ENCODE results near the gene MAP2K5.

The MAP2K5 gene

DNA sequence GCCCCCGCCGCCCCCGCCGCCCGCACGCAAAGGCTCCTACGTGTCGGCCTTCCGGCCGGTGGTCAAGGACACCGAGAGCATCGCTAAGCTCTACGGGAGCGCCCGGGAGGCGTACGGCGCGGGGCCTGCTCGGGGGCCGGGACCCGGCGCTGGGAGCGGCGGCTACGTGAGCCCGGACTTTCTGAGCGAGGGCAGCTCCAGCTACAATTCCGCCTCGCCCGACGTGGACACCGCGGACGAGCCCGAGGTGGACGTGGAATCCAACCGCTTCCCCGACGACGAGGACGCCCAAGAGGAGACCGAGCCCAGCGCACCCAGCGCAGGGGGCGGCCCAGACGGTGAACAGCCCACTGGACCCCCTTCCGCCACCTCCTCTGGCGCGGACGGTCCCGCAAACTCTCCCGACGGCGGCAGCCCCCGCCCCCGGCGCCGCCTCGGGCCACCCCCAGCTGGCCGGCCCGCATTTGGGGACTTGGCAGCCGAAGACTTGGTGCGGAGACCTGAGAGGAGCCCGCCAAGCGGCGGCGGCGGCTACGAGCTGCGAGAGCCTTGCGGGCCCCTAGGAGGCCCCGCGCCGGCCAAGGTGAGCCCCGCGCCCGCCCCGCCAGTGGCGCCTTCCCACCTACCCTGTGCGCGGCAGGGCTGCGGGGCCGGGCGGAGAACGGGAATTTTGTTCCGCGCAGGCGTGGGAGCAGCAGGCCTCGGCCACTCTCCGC is 285.2 kb downstream of the MAP2K5 start:
- no peak for DNase-seq

DNA sequence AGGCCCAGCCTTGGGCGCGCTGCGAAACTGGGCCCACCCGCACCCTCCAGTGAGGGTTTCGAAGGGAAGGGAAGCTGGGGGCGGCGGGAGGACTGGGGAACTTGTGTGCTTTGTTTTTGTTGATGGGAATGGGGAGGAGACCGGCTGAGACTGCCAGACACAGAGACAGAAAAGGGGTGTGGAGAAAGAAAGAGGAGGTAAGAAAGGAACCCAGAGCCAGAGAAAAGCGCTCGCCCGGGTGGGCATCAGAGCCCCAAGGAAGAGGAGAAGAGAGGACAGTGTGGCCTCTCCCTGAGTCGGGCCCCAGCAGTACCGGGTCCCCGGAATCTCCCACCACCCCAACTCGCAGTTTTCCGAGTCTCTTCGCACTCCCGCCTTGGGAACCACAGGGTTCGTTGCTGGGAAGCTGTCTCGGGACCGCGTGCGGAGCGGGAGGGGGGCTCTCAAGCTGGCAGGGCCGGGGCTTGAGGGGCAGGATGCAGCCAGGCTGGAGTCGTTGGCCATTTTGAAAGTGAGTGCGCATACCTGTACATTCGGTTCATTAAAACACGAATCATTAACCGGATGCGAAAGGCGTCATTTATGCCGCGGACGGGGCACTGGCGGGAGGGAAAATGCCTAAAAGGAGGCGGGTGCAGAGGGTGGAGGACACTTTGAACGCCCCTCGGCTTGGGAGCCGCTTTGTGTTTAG is 285.9 kb downstream of the MAP2K5 start:
- DNase-seq = no peak

DNA sequence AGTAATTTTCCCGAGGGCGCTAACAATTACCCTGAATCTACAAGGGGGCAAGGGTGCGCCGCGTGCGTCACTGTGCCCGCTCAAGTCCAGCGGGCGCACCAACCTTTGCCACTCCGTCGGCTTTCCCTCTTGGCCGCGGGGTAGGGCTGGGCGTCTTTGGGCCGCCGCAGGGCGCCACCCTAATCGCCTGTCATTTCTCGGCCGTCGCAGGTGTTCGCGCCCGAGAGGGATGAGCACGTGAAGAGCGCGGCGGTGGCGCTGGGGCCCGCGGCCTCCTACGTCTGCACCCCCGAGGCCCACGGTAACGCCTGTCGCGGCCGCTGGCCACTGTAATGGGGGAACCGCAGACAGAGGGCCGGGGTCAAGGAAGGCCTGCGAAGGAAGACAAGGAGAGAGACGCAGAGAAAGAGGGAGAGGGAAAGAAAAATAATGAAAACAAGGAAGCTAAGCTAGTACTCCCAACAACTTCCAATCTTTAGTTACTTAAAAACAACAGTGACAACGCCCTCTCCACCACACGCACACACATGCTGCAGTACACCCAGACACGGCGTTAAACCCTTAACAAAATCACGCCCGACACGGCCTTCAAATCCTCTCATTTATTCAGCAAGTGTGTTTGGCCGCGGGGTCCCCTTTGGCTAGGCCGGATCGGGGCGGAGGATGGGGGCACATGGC is 286.6 kb downstream of the MAP2K5 start:
- DNase-seq = no peak

DNA sequence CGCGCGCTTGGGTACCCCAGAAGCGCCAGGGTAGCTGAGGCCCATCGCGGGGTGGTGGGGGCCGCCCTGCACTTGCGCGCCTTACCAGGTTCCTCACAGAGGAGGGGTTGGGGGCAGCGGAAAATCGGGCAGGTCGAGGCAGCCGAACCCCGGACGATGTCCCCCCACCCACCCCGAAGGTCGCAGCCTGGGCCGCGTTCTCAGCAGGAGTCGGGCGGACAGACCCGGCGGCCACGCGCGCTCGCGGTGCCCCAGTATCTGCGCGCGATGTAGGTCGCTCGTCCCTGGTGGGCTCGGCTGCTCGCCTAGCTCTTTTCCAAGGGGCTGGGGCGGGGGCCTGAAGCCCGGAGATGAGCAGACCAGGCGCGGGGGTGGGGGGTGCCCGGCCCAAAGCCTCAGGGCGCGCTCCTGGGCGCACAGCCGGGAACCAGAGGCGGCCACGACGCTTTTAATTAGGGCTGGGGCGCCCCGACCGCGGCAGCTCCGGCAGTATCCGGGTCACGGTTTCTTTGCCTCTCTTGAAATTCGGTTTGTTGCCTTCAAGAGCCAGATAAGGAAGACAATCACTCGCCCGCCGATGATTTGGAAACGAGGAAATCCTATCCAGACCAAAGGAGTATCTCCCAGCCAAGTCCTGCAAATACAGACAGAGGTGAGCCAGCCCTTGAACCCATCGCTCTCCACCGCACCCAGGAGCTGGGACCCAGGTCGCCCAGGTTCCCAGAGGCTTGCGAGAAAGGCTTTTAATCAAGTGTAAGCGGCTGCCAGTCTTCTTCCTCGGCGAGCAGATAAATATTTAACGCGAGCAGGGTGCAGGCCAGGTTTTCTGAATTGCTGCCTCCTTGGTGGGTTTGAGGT is 287.4 kb downstream of the MAP2K5 start:
- DNase-seq = no peak

DNA sequence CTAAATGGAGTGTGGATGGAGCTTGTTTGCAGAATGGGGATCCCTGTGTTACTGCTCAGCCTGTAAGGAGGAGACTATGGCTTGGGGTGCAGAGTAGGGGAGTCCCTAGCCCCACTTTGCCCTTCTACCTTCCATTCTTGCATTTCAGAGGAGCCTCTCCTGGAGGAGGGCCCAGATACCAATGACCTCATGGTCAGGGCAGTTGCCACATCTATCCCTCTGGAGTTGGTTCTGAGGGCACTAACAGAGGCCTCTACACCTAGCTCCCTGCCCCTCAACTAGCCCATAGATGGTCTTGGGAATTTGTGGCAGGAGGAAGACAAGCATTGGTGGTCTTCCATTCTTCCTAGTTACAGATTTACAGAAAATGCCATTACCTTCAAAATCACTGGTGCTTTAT is 288.9 kb downstream of the MAP2K5 start:
- no peak for DNase-seq

DNA sequence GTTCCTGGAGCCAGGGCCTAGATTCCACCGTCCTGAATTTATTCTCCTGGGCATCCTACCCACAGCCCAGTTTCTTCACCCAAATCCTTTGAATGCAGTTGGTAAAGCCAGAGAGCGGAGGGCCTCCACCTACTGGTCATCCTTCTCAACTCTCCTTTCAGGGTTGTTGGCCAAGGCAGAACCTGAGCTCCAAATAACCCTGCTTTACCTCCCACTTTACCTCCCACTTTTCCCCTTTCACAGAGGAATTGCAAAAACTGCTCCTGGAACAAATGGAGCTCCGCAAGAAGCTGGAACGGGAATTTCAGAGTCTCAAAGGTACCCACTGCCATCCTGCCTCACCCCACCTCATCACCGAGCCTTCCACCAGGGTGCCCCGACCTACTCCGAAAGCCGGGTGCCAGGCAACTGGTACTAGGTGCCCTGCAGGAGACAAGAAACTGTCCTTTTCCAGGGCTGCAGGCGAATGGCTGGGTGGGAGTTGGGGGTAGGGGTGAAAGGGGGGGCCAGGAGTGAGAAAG is 289.6 kb downstream of the MAP2K5 start:
- DNase-seq = no peak

DNA sequence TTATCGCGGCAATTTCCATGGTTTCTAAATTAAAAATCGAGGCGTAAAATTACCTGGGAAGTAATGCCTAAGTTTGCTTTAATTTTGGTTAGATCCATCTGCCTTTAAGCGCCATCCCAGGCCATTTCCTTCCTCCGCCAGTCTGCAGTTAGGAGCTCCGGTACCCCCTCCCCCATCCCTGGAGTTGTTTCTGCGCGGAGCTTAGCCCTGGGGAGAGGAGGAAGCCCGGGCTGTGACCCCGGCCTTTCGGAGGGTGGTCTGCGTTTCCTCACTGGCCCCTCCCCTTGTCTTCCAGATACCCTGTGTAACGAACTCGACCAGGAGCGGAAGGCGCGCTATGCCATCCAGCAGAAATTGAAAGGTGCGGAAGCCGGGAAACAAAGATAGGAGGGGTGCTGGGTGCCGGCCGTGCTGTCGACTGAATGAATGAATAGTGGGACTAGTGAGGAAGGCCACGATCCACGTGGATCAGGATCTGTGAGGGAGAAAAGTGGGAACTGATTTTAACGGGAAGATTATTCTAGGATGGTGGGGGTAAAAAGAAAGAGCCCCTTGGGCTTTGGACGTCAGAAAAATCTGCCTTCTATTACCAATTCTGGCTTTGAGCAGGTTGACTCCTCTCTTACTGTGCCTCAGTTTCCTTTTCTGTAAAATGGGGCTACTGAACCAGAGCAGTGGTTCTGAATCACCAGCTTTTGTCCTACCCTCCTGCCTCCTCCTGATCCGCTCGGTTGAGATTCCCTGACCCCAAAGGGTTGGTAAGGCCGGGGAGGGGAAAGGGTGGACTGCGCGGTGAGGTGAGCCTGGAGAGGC is 290.6 kb downstream of the MAP2K5 start:
- no peak for DNase-seq

DNA sequence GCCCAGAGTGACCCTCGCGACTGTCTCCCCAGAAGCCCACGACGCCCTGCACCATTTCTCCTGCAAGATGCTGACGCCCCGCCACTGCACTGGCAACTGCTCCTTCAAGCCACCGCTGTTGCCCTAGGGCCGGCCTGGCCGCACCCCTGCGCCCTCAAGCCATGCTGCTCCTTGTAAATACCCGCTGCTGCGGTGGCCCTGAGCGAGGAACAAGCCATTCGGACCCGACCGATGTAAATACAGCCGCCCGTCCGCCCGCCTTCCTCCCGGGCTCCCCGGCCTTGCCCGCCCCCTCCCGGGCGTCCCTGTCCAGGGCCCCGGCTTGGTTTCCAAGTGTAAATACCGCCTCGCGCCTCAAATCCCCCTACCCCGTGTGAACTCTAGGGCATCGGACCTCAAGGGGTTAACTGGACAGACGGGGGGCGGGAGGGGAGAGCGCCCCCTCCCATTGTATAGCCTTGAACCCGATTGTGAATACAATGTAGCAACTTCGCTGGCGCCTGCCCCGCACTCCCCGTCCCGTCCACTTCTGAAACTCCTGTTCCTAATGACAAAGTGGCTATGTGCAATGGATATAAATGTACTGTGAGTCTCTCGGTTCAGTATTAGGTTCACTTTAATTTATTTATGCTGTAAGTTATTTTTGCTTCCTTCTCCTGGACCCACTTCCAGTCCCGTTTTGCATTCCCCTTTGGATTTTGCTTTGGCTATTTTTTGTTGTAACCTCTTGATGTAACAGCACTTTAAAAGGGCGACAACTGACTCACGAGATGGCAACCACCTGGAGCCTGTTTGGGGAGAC is 291.4 kb downstream of the MAP2K5 start:
- DNase-seq = no peak

DNA sequence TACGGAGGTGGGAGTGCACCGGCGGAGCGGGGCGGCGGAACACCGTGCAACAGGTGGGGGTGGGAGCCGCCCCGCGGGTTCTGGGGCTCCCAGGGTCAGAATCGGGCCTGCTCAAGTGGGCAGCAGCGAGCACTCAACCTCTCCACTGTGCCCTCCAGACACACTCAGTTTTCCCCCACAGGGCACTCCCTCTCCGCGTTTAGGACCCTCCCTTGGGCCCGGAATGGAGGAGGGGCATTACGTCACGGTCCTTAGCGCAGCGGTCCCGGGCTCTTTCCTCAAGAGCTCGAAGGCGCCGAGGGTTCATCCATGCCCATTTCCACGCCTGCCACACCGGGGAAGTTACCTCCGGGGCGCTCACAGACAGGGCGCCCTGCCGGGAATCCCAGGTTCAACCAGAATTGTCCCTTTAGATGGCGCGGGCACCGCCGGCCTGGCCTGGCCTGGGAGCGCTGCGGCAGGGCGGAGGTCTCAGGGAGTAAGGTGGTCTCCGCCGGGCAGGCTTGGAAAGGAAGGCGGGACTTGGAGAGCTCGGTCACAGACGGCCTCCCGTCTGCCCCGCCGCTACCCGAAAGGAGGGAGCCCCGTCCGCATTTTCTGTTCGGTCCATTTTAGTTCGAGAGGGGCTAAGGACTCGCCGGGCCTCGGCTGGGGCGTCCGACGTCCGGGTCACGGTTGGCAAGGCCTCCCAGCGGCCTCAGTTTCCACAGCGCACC is 292.2 kb downstream of the MAP2K5 start:
- no peak for DNase-seq

DNA sequence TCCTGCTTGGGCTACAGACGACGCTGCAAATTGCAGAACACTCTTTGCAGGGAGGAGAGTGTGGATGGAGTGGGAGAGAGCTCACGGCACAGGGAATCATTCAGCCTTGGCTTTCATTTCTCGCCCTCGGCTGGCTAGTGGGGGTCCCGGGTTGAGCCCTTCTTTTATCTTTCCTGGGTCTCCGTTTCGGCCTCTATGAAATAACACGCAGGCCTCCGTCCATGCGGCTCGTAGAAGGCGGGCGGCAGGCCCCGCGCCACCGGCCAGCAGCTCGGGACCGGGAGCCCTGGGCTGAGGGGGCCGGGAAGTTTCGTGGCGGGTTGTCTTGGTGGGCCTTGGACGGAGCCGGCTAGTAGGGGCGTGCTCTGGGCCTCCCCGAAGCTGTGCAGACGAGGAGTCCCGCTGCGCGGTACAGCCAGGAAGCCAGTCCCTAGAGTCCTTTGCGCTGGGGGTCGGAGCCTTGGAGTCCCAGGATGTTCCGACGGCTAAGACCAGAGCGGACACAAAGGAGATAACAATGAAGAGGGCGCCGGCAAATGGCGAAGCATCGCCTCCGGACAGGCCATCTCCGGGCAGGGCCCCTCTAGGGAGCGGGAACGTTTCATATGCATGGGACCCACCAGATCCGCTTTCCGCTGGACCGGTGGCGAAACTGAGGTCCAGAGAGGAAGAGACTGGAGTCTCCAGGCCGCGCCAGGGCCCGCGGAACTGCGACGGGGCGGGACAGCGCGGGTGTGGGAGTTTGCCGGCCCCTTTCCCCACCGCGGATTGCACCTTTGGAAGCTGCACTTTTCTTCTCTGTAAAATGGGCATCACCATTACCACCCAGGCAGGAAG is 293.0 kb downstream of the MAP2K5 start:
- no peak for DNase-seq

DNA sequence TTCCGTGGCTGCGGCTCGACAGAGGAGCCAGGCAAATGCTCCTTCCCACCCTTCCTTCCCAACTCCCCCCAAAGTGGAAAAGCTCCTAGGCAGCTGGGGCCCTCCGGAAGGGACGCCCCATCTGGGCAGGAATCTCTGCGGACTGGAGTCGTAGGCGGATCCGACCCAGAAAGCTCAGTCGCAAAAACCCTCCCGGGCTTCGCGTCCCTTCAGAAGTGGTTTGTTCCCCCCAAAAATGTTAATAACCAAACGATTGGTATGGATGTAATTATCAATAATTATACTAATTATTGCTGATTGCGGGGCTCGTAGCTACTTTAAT is 293.6 kb downstream of the MAP2K5 start:
- no peak for DNase-seq

DNA sequence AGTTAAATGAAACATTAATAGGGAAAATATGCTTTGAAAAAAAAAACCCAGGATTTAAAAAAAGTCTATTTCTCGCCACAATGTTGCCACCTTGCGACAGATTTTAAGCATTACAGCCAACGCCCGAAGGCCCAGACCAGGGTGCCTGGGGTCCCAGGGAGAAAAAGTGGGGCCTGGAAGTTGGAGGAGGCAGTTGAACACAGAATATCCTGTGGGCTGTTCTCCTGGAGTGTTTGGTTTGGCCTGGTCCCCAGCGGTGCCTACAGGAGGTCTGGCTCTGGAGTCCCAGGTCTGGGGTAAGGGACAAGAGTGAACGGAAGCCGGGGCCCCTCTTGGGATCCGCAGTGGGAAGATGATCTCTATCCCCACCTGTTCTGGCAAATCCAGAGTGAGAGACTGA is 294.0 kb downstream of the MAP2K5 start:
- no peak for DNase-seq

DNA sequence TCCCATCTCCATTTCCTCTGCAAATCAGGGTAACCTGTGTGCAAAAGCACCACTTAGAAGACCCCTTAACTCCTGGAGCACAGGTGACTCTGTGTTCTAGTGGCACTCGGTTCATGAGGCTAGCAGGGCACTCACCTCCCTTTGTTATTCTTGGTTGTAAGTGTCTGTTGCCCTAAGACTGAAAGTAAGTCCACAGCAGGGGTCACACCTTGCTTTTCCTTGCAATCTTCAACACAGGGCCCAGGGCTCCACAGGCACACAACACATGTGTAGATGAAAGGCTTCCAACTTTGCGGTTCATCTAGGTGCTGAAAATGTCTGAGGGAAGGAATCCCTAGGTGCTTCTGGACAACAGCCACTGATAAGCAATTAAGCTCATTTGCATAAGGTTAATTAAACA is 294.5 kb downstream of the MAP2K5 start:
- no peak for DNase-seq

DNA sequence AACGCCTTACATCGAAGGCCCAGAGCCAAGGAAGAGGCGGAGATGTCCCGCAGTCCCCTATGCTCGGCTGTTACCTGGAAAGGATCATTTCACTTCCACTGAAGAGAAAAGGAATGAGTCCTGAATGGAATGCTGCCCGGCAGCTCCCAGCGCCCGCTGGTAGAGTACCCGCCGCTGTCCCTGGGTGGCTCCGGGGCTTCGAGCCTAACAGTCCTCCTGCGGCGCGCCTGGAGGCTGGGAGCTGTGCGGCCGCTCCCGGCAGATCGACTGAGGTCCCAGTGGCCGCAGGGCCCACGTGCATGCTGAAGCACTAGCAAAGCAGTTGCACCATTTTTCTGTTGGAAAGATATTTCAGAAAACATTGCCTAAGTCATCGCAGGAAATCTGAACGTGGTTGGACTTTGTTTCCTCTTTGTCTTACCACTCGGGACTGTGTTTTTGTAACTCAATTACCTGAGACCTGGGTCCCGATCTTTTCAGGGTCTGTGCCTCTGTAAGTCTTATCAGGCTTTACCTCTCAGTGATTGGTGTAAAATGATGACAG is 296.4 kb downstream of the MAP2K5 start:
- no peak for DNase-seq

DNA sequence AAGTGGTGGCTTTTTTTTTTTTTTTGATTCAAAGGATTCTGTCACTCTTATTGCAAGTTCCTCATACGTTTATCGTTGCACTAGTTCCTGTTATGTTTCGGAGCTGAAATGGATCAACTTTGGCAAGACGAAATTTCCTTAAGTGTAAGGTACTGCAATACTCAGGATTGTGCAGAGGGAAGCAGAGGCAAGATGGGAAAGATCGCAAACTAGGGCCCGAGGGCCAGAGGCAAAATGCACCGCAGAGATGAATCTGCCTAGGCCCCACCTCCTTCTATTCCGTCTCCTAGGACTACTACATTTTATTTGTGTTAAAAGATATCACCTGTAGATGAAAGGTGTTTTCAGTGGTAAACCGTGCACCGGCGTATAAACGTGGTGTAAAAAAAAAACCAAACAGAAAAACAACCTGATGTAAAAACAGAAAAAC is 297.0 kb downstream of the MAP2K5 start:
- no peak for DNase-seq

DNA sequence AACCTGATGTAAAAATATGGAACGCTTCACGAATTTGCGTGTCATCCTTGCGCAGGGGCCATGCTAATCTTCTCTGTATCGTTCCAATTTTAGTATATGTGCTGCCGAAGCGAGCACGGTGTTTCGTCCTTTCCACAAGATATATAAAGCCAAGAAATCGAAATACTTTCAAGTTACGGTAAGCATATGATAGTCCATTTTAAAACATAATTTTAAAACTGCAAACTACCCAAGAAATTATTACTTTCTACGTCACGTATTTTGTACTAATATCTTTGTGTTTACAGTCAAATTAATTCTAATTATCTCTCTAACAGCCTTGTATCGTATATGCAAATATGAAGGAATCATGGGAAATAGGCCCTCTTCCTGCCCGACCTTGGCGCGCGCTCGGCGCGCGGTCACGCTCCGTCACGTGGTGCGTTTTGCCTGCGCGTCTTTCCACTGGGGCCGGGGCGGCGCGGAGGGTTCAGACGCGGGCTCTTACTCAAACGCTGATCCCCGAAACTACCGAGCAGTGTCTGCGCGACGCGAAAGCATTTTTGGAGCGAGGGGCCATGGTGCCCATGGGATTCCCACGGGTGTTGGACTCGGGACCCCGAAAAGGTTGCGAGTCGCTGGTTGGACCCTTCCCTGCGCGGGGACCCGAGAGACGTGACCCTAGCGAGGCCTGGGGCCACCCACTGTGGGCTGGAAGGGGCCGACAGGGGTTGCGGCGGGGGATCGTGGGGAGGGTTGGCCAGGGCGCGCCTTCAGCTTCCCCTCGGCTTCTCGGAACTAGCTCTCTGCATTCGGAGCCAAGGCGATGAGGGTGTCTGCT is 297.6 kb downstream of the MAP2K5 start, which contains the start of gene RNU6-1:
Gene RNU6-1 (minus strand): TSS at position 117 of the 820 bp plus-strand sequence.
- DNase-seq = peak; percentile 91

DNA sequence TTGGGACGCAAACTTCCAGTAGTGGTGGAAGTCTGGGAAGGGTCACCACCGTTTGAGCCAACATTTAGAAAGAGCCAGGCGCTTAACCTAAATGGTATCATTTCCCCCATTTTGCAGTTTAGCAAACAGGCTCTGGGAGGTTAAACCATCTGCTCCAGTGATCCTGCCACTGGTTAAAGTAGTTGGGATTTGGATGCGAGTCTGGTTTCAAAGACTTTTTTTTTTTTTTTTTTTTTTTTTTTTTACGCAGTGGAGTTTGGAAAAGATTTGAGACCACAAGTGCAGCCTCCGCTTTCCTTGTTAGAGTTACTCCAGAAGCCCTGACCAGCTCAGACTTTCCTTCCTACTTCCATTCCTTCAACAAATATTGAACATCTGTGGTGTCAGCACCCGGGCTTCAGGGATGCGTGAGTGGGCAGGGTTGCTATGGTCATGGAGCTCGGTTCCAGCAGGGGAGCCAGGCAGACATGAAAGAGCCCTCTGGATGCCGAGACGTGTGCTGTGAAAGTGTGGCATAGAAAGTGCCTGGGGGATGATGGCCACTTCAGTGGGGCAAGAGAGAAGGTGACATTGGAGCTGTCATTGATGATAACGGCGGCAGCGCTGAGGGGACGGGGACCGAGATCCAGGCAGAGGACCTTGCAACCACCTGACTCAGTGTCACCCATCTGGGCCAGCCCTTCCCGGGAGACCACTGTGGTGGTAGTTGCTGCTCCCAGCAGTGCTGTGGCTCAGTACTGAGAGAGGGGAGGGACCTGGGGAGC is 298.4 kb downstream of the MAP2K5 start:
- DNase-seq = no peak

DNA sequence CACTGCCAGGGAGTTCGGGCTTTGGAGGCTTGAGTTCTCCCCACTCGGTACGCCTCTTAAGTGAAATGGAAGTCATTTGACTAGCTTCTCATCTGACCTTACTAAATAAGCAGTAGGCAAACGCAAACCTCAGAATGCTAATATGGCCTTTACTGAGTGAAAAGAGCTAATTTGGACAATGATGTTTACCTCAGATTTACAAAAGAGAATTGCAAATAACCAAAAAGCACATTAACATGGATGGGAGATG is 298.9 kb downstream of the MAP2K5 start:
- no peak for DNase-seq
